G401 (cell line): Measurements from ENCODE around the gene TXNRD2. TPM values are rescaled to one million over a fixed set of nuclear protein-coding genes. Genes with fewer than 3 reads are reported as not detected.
"Not testable (repeated sequence)": the region's sequence is repeated elsewhere in the genome, so short reads cannot be mapped to it uniquely, and the experiment has no call there.

Experiments used
- DNase-seq: peaks from one replicate; pipeline ENCODE4 v3.0.0-alpha.2; 2015; ENCODE audit warnings: low spot score
- in situ Hi-C: cut with HindIII; loops from 2 replicates; pipeline ENCODE4 v1.10.0; 2016; ENCODE audit warnings: low sequenced_read_pairs, mixed read lengths
- total RNA-seq: library from RNA; depleted of rRNA; stranded (reverse); fragments of >200 nt; shearing (Covaris generic); gene quantifications from 2 replicates; pipeline ENCODE4 v1.2.3, GENCODE V29; 2014

TXNRD2 gene
- total RNA-seq, 1 experiment from 2014 or later, result 96.6 TPM

DNA sequence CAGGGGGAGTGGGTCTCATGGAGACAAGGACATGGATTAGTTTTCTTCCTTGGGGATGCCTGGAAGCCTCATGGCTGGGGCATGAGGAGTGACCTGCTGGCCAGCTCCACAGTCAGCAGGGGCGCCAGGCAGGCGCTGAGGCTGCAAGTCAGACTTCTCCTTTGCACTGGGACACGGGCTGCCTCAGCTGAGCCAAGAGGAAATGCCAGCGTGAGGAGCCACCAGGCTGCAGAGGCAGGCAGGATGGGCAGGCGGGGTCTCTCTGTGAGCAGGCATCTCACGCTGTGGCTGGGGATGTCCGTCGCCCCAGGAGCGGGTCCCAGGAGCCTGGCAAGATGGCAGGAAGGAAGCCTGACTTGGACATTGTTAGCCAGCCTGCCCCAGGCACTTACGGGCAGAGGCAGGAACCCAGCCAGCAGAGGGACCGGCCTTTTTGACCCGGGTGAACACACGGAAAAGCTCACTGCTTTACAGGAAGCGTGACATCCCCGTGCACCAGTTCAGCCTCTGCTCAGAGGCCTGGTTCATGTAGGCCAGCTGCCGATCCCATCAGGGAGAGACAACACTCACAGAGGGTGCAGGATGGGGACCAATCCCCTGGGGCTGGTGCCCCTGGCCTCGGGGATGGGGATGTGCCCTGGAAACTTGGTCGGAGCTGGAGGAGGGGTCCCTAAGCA is 97.1 kb downstream of the TXNRD2 start:
- DNase-seq, result peak; percentile 64
- in situ Hi-C loops, result no loop called here

DNA sequence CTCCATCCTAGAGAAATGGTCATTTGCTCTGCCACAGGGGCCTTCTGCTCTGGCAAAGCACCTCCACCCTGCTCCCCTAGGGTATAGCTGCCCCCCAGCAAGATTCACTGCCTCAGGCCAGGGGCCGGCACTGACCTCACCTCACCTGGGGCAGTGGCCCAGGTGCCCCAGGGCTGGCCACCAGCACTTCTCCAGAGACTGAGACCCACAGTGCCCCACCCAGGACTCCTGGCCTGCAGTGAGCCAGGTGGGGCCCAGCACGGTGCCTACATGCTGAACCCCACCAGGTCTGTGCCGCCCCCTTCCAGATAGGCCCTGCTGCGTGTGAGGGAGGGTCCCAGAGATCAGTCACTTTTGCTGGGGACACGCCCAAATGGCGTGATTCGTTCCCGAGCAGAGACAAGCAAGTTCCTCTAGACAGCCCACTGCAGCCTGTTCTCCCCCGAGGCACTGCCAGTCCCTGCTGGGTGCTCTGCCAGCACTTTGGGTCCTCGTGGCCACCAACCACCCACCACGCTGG is 97.7 kb downstream of the TXNRD2 start:
- in situ Hi-C loops, result no loop called here
- no peak for DNase-seq

- no peak for DNase-seq
- in situ Hi-C loops, result no loop called here
Observed at GRCh38 chr22:19843107-19843856, 98.3 kb downstream of the TXNRD2 start.

- DNase-seq, result no peak
- in situ Hi-C loops, result no loop called here
Observed at GRCh38 chr22:19842393-19843106, 99.1 kb downstream of the TXNRD2 start.

DNA sequence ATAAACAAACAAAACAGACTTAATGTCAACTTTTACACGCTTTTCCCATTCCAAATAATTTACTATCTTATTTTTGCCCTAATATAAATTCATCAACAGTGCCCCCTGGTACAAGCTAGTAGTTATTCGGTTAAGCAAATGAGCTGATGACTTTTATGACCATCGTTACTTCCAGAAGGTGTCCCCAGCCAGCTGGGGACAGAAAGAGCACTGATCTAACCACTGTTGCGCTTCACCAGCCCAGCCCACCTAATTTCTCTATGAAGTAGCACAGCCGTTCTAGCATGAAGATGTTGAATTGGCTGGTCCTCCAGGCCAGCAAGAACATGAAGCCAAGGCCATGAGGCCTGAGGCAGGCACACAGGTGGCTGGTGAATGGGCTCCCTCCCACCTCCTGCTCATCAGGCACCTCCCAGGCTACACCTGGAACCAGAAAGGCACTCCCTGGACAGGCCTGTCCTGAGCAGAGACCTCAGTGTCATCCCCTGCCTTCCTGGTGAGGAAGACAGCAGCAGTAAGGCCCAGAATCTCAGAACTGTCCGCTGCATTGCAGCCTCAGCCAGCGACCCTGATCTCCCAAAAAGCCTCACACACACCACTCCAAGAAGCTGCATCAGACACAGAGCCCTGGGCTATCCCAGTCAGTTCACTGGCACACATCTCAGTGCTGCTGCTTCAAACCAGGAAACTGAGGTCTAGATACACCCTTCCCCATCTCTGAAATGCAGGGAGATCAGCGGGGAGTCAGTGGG is 99.8 kb downstream of the TXNRD2 start:
- in situ Hi-C loops, result no loop called here
- no peak for DNase-seq

DNA sequence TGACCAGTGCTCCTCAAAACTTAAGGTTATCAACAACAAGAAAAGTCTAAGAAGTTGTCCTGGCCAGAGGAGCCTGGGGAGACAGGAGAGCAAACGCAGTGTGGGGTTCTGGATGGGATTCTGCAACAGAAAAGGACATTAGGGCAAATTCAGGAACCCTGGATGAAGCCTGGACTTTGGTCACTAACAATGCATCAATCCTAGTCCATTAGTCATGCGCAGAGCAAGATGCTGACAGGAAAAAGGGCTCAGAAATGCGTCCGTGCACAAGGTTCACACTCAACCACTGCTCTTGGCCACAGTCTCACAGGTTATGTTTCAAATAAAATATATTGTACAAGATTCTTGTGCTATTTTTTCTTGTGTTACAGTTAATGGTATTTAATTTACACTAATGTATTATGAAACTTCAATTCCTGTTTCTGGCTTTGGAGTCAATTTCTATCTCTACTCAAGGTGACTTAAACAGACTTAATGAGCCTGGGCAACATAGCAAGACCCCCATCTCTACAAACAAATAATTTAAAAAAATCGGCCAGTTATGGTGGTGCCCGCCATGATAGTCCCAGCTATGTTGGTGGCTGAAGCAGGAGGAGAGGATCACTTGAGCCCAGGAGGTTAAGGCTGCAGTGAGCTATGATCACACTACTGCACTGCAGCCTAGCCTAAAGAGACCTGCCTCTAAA is 100.5 kb downstream of the TXNRD2 start:
- DNase-seq, result no peak
- in situ Hi-C loops, result no loop called here

DNA sequence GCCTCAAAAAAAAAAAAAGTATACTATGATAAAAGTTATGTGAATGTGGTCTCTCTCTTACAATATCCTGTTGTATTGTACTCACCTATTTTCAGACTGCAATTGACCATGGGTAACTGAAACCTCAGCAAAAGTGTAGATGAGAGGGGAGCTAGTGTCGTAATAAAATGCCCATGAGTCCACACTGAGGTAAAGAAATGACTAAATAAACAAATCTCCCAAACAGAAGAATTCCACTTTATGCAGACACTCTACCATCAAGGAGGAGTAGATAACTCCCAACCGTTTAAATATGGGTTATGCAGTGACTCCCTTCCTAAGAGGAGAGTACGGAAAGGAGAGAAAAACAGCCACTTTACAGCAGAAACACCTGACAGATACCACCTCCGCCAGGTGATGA is 101.6 kb downstream of the TXNRD2 start:
- DNase-seq, result no peak
- in situ Hi-C loops, result no loop called here

GRCh38 chr22:19837915-19838314 is 103.7 kb downstream of the TXNRD2 start:
- no peak for DNase-seq
- in situ Hi-C loops, result no loop called here

DNA sequence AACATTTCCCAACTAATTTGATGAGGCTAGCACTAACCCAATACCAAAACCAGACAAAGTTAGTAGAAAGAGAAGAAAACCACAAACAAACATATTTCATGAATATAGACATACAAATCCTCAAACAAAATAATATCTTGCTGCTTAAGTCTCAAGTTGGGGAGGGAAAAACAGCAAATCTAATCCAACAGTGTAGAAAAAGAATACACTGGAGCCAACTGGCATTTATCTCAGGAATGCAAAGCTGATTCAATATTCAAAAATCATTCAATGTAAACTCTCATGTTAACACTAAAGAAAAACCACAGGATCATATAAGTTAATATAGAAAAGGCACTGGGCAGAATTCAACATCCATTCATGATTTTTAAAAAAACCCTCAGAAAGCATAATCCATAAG is 105.1 kb downstream of the TXNRD2 start:
- no peak for DNase-seq
- in situ Hi-C loops, result no loop called here

DNA sequence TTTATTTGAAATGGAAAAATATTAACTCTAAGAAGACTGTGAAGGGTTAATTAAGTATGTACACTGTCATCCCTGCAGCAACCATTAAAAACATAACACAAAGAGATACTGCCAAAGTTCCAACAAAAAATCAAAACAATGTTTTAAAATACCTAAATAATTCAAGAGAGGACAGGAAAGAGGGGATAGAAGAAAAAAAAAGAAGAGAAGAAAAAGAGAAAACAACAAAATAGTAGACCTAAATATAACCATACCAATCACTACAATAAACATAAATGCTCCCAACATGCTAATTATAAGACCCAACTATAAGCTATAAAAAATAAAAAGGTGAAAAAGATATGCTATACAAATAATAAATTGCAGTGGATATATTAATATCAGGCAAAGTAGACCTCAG is 107.0 kb downstream of the TXNRD2 start:
- no peak for DNase-seq
- in situ Hi-C loops, result no loop called here

DNA sequence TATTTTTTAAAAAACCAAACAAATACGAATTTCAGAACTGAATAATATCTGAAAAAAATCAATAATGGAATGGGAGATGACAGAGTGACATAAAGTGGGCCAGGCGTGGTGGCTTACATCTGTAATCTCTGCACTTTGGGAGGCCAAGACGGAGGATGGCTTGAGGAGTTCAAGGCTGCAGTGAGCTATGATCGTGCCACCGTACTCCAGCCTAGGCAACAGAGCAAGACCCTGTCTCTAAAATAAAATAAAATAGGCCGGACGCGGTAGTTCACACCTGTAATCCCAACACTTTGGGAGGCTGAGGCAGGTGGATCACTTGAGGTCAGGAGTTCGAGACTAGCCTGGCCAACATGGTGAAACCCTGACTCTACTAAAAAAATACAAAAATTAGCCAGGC is 108.3 kb downstream of the TXNRD2 start:
- DNase-seq, in situ Hi-C loops: not testable (repeated sequence)

DNA sequence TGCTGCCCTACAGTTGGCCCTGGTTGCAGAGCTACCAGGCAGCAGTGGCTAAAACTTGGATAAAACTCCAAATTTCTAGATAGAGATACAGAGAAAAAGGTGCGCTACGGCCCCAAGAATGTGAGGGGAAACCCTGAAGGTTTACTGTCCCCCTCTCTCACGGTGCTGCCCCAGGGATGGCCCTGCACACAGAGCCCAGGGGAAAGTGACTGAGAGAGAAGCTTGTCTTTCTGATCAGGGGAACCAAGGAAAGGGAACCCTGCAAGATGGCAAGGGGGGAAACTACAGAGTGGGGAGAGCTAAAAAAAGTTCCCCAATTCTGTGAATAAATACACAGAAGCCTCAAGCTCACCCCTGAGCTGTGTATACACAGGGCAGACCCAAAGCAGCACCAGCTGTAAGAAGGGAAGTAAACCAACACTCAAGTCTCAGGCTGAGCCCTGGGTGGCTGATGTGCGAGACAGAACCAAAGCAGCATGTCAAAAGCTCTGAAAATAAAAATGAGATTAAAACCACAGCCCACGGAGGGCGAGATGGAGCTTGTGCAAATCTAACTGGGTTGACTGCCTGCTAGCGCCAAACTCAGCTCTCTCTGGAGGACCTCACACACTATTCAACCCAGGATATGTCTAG is 109.0 kb downstream of the TXNRD2 start:
- no peak for DNase-seq

GRCh38 chr22:19831979-19832378 is 109.6 kb downstream of the TXNRD2 start:
- in situ Hi-C loops, DNase-seq: not testable (repeated sequence)

More for the DNA sequence above, 109.0 kb downstream of the TXNRD2 start:
- in situ Hi-C loops, result no loop called here

DNA sequence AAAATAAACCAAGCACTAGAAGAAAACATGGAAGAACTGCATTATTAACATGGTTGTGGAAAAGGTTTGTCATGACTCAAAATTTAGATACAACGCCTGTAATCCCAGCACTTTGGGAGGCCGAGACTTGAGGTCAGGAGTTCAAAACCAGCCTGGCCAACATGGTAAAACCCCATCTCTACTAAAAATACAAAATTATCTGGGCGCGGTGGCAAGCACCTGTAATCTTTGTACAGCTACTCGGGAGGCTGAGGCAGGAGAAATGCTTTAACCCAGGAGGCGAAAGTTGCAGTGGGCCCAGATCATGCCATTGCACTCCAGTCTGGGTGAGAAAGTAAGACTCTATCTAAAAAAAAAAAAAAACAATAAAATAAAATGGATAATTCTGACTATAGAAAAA is 110.6 kb downstream of the TXNRD2 start:
- in situ Hi-C loops, result no loop called here
- DNase-seq, result no peak

DNA sequence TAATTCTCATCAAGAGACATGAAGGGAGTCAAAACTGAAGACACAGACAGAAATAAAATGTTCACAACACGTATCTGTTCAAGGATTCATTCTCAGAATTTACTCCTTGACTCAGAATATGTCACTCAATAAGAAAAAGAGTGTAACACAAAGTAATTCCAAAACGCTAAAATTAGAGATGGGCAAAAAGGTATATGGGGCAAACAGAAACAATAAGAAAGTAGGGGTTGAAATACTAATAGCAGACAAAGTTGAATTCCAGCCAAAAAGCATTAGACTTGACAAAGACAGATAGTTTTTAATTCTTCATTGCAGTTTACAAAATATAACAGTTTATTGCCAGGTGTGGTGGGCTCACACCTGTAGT is 113.6 kb downstream of the TXNRD2 start:
- no peak for DNase-seq
- in situ Hi-C loops, result no loop called here

DNA sequence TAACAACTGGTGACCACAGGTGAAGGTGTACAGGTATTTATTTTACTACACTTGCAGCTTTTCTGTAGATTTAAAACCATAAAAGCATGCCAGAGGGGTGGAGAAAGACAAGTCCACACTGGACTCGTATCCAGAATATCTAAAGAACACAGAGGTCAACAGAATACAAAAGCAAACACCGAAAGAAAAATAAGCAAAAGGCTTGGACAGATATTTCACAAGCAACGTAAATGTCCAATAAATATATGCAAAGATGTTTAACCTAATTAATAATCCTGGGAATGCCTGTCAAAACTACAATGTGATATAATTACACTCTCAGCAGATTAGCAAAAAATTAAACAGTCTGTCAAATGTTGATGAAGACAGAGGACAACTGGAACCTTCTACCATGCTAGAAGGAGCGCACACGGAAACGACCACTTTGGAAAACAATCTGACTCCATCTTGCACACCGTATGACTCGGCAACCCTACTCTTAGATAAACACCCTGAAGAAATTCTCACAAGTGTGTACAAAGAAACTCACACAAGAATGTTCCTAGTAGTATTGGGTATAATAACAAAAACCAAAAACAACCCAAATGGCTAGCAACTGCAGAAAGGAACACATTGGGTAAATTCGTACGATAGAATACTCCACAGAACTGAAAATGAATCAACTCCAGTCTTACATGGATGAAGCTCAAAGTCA is 114.1 kb downstream of the TXNRD2 start:
- in situ Hi-C loops, result no loop called here
- no peak for DNase-seq

- no peak for DNase-seq
Observed at GRCh38 chr22:19826619-19826950, 115.0 kb downstream of the TXNRD2 start.

More at GRCh38 chr22:19826619-19826950, 115.0 kb downstream of the TXNRD2 start:
- in situ Hi-C loops, result no loop called here
